Measurements from ENCODE around the gene FBXO7.

FBXO7 gene

DNA sequence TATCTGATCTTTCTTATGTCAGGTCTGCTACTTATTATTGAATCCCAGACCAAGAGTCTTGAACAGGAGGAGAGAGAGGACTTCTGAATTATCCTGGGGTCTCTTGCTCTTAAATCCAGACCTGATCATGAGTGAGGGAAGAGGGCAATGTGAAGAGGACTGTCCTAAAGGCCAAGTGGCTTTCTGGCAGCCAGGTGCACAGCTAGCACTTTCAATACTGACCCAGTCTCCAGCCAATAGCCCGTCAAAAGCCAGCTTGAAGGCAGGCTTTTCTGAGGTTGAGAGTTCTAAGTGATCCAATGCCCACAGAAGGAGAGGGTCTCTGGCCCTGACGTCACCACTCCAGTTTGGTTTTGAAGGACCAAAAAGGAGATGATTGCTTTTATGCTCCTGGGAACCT is 37.2 kb downstream of the FBXO7 start:
- POLR2A ChIA-PET = interaction anchor here (1.0 kb wide), 1 partner anchor 42 kb away, joined by 3 read pairs; no protein-coding TSS in a partner anchor
- TF ChIP-seq, protein P1, sequence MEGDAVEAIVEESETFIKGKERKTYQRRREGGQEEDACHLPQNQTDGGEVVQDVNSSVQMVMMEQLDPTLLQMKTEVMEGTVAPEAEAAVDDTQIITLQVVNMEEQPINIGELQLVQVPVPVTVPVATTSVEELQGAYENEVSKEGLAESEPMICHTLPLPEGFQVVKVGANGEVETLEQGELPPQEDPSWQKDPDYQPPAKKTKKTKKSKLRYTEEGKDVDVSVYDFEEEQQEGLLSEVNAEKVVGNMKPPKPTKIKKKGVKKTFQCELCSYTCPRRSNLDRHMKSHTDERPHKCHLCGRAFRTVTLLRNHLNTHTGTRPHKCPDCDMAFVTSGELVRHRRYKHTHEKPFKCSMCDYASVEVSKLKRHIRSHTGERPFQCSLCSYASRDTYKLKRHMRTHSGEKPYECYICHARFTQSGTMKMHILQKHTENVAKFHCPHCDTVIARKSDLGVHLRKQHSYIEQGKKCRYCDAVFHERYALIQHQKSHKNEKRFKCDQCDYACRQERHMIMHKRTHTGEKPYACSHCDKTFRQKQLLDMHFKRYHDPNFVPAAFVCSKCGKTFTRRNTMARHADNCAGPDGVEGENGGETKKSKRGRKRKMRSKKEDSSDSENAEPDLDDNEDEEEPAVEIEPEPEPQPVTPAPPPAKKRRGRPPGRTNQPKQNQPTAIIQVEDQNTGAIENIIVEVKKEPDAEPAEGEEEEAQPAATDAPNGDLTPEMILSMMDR (IDR thresholded peaks at IDR 0.05; ENCODE audit: control extremely low read depth, extremely low read depth, low read depth, missing control alignments) = no peak
- CTCF ChIA-PET = no interaction called here
- no peak for DNase-seq (ENCODE audit: extremely low spot score)

DNA sequence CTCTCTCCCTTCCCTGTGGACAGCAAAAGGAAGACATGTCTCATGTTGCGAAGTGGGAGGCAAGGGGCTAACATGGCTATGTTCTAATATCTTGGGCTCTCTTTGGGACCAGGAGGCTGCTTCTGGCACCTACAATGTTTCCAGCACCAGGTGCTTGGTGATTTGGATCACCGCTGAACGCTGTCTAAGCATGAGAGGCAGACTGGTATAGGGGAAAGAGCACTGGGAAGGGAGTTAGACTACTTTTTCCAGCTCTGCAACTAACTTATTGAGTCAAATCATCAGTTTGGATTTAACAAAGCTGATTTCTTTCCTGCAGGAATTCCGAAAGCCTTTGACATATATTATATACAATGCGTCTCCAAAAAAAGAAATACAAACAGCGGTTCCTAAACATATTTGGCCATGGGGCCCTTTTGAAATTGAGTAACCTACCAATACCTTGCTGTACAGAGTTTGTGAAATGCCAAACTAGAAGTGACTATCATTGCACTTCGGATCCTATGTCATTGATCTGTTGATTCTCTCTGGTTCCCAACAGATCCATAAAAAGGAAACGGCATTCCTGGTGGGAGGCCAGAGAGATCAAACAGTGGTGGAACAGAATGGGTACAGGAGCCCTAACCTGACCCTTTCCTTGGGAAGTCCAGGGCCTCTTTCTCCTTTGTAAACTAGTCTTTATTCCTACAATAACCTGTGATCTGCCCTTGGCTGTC is 37.8 kb downstream of the FBXO7 start:
- DNase-seq (ENCODE audit: extremely low spot score) = no peak
- TF ChIP-seq, protein P1 (IDR thresholded peaks at IDR 0.05; ENCODE audit: control extremely low read depth, extremely low read depth, low read depth, missing control alignments) = no peak
- ChIA-PET POLR2A (no interaction called here), CTCF (no interaction called here)

DNA sequence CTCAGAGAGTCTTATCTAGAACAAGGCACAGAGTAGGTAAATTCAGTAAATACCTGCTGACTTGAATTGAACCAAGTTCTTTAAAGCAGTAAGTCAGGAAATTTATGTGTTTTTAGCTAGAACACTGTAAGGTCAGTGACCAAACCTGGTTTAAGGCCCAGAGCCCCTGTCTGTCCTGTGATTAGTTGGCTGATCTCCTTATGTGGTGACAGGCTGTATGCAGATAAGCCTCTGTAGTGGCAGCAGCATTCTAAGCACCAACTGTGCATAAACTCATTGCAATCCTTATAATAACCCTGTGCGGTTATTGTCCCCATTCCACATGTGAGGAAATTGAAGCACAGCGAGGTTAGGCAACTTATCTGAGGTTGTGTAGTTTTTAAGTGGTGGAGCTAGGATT is 40.5 kb downstream of the FBXO7 start:
- TF ChIP-seq, protein P1 (IDR thresholded peaks at IDR 0.05; ENCODE audit: control extremely low read depth, extremely low read depth, low read depth, missing control alignments) = no peak
- POLR2A ChIA-PET = no interaction called here
- DNase-seq (ENCODE audit: extremely low spot score) = no peak
- CTCF ChIA-PET = interaction anchor here (1.3 to 5.8 kb wide), 2 partner anchors 10 to 14 kb away, joined by 3 to 51 read pairs; no protein-coding TSS in a partner anchor

DNA sequence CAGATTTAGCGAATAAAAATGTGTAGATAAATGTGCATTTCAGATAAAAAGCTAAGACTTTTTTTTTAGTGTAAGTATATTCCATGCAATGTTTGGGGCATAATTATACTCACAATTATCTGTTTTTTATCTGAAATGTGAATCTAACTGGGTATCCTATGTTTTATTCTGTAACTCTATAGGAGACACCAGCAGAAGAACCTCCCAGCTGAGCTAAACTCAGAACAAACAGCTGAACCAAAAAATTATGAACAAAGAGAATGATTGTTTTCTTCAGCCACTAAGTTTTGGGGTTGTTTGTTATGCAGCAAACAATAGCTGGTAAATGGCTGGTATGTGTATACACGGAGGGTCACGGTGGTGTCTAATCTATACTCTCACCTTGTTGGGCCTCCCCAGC is 42.9 kb downstream of the FBXO7 start:
- no peak for DNase-seq (ENCODE audit: extremely low spot score)
- ChIA-PET CTCF (interaction anchor here (0.8 to 5.8 kb wide), 3 partner anchors 11 to 540 kb away, joined by 4 to 51 read pairs (median 8); no protein-coding TSS in a partner anchor), POLR2A (no interaction called here)
- TF ChIP-seq, protein P1 (IDR thresholded peaks at IDR 0.05; ENCODE audit: control extremely low read depth, extremely low read depth, low read depth, missing control alignments) = no peak

DNA sequence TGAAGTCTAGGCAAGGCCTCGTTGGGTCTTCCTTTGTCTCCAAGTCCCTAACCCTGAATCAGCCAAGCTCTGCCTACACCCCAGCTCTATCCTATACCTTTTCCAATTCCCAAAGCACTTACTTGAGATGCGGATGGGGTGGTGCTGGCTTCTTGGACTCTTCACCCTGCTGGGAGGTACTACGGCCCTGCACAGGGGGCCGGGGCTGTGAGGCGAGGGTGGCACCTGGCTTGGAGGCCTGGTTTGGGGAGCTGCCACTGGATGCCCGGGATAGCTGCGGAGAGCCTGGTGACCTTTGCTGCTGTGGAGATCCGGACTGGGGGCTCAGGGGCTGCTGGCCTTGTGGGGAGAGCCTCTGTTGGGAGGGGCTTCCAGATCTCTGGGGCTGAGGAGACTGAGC is 43.3 kb downstream of the FBXO7 start:
- TF ChIP-seq, protein P1 (IDR thresholded peaks at IDR 0.05; ENCODE audit: control extremely low read depth, extremely low read depth, low read depth, missing control alignments) = no peak
- CTCF ChIA-PET = interaction anchor here (0.8 to 5.8 kb wide), 3 partner anchors 11 to 541 kb away, joined by 4 to 51 read pairs (median 8); no protein-coding TSS in a partner anchor
- DNase-seq (ENCODE audit: extremely low spot score) = no peak
- POLR2A ChIA-PET = no interaction called here

DNA sequence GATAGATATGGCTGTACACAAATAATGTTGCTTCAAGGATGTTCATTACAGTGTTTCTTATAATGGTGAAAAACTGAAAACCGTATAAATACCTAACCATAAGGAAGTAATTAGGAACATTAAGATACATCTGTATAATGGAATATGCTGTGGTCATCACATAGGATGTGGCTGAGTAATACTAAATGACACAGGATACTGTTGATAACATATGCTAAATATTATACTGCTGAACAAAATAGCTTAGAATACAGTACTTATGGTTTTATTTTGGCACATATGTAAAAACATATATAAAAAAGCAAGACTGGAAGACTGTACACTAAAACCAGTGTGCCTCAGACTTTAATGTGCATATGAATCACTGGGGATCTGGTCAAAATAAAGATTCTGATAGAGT is 43.8 kb downstream of the FBXO7 start:
- ChIA-PET POLR2A (no interaction called here), CTCF (interaction anchor here (3.1 to 5.8 kb wide), 2 partner anchors 10 to 279 kb away, joined by 8 to 51 read pairs; no protein-coding TSS in a partner anchor)
- TF ChIP-seq, protein P1 (IDR thresholded peaks at IDR 0.05; ENCODE audit: control extremely low read depth, extremely low read depth, low read depth, missing control alignments) = no peak
- no peak for DNase-seq (ENCODE audit: extremely low spot score)
